H54 (cell line): ENCODE measurements around the gene PGC.

ENCODE experiments used
- DNase-seq: peaks from one replicate; pipeline ENCODE4 v3.0.0; 2011; ENCODE audit warnings: low spot score, mixed read lengths; ENCODE audit not compliant: insufficient read length
- FAIRE-seq: peaks from 3 replicates; lab custom pipeline; 2011; peaks lifted over from hg19 to GRCh38; lab: Jason Lieb, UNC
- POLR2A ChIP-seq: IDR thresholded peaks from 2 replicates; pipeline ENCODE4 v1.6.1; 2011; ENCODE audit warnings: low read depth, mild to moderate bottlenecking, low read length

Gene PGC

DNA sequence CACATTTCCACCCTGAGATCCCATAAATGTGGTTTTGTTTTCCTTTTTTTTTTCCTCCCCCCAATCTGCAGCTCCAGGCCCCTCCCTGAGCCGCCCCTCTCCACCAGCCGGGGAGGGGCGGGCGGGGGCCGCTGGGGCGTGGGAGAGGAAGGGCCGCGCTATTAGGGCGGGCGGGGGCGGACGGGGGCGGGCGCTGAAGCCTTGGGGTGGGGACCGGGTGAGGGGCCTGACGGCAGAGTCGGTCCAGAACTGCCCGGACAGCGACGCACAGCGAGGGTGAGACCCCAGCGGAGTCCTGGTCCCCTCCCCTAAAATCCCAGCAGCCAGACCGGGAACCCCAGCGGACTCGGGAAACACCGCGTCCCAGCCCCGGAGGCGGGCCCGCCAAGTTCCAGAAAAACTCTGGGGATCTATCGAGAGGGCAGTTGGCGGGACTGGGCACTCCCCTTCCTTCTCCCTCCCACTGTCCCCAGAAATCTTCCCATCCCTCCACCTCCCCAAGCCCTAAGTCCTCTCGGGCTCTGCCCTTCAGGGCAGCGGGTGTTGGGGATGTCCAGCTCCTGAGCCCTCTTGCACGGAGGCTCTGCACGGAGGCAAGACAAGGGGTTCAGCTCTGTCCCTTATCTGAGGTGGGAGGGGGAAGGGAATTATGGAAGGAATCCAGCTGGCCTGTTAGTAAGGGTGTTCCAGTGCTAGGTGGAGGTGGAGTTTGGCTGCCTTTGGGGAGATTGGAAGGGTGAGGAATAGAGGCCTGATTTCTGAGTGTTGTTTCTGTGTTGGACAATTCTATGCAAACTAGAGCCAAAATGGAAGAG lies 33.6 kb upstream of the PGC start, which contains the start of gene PRICKLE4:
Gene PRICKLE4, plus strand, starts transcription at position 232 of the 815 bp plus-strand sequence. CDS start 2,692 bp downstream, outside the sequence.
- DNase-seq (peak; percentile 80), FAIRE-seq (no peak)
- TF ChIP-seq POLR2A = no peak

GRCh38 chr6:41779788-41780550 lies 32.8 kb upstream of the PGC start, which contains the start of gene FRS3:
TSS of gene FRS3 (minus strand) at chr6:41779900. CDS start at chr6:41776987, 2,913 bp downstream.
- peak; percentile 89 for DNase-seq
- no peak for FAIRE-seq

GRCh38 chr6:41779336-41779735 lies 32.1 kb upstream of the PGC start:
- DNase-seq (no peak), FAIRE-seq (no peak)
- no peak for TF ChIP-seq POLR2A

More at GRCh38 chr6:41779788-41780550, 32.8 kb upstream of the PGC start, which contains the start of gene FRS3:
- 0 out of 2 replicates have a peak, but pooled peaks have one; percentile 18 for TF ChIP-seq POLR2A

DNA sequence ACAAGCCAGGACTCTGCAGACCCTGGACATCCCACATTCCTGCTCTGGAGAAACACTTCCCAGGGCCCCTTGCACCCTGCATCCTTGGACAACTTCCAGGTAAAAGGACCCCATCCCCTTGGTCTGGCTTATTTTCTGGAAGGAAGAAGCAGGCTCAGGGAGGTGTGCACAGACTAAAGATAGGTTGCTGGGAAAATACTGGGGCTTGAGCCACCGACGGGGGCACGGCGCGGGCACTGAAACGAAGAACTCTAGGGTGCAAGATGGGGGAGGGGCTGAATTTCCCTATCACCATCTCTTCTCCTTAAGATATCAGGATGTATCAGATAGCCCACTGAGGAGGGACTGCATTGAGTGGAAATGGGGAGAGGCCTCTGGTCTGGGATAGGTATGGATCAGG lies 31.7 kb upstream of the PGC start:
- TF ChIP-seq POLR2A = no peak
- no peak for FAIRE-seq
- DNase-seq = no peak

GRCh38 chr6:41777551-41778285 lies 30.5 kb upstream of the PGC start:
- FAIRE-seq (no peak), DNase-seq (no peak)
- no peak for TF ChIP-seq POLR2A

DNA sequence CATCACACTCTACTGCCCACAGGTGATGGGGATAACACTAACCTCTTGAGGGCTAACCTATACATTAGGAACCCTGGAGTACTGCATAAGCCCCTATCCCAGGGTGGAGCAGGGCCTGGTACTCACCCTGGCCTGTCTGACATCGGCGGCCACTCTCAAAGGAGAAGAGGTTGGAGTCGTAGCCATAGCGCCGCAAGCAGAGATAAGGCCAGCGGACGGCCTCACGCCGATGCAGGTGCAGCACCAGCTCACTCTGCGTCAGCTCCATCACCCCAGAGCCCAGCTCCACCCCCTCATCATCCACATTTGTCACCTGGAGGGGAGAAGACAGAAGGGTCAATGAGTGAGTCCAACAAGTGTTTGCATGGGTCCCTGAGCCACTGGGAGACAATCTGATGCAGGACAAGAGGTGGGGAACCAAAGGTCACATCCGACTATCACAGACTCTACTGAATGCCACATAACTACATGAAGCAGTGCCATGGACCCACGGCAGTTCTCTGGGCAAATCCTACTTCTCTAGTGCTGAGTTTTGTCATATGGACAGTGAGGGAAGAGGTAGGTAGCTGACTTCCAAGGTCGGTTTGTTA lies 28.2 kb upstream of the PGC start:
- no peak for TF ChIP-seq POLR2A
- FAIRE-seq = no peak
- no peak for DNase-seq

- no peak for DNase-seq
- no peak for TF ChIP-seq POLR2A
- no peak for FAIRE-seq
Observed at GRCh38 chr6:41774841-41775240, 27.6 kb upstream of the PGC start.

DNA sequence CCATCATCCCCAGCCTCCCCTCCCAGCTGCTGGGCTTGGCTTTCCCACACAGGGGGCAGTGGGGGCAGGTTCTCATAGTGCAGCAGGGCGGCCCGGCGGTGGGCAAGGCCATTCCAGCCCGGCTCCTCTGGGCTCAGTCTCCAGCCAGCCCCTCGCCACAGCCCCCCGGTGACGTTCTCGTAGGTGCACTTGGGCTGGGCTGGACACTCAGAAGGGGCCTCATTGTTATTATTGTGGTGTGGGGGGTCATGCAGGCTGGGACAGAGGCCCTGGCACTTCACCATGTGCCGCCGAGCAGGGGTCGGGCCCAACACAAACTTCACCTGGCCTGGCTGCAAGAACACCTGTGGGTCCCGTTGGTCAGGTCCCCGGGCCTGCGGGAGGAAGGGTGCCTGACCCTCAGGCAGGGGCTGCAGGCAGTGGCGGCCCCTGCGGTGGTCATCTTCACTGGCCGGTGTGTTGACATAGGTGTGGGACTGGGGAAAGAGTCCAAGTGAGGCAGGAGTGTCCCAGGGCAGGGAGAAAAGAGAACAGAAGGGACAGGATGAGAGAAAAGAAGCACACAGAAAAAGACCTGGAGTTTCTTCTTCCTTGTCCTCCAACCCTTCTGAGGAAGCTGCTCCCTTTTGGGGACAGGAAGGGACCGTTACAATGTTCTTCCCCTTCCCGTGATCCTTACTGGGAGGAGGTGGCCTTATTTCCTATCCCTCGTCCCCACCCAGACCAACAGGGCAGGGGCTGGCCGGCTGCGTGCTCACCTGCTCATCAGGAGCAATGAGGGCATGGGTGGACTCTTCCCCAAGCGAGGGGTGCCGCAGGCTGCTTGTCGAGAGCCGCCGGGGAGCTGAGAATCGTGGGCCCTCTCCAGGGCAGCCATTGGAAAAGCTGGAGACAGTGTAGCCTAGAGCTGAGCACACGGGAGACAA lies 24.1 kb upstream of the PGC start:
- no peak for TF ChIP-seq POLR2A
- FAIRE-seq (no peak), DNase-seq (no peak)

- FAIRE-seq = no peak
- no peak for TF ChIP-seq POLR2A
- DNase-seq = no peak
Observed at GRCh38 chr6:41770381-41771057, 23.3 kb upstream of the PGC start.

GRCh38 chr6:41769376-41769775 lies 22.2 kb upstream of the PGC start:
- no peak for DNase-seq
- no peak for FAIRE-seq
- TF ChIP-seq POLR2A = no peak

GRCh38 chr6:41768545-41769308 lies 21.5 kb upstream of the PGC start:
- DNase-seq (no peak), FAIRE-seq (no peak)

More at GRCh38 chr6:41768545-41769308, 21.5 kb upstream of the PGC start:
- TF ChIP-seq POLR2A = no peak
